Stimulated activated CD4-positive, alpha-beta T cell treated with anti-CD3 and anti-CD28 coated beads, Interleukin-15, amount 100 ng/mL, for 24 hours (primary cell): Measurements from ENCODE around the gene FOS.

Experiments
- DNase-seq: peaks from one replicate; pipeline ENCODE4 v3.0.0-alpha.2; 2020

Gene FOS

GRCh38 chr14:75252254-75252837 lies 26.3 kb upstream of the FOS start:
- no peak for DNase-seq

- no peak for DNase-seq
These were observed 24.2 kb upstream of the FOS start for GRCh38 chr14:75254381-75254822.

GRCh38 chr14:75254901-75255584 lies 23.6 kb upstream of the FOS start:
- DNase-seq: no peak

- no peak for DNase-seq
These were observed 20.4 kb upstream of the FOS start for GRCh38 chr14:75258079-75258802.

GRCh38 chr14:75258803-75259509 lies 19.7 kb upstream of the FOS start:
- peak; percentile 99 for DNase-seq

- no peak for DNase-seq
These were observed 19.1 kb upstream of the FOS start for GRCh38 chr14:75259510-75259855.

- no peak for DNase-seq
These were observed 18.4 kb upstream of the FOS start for GRCh38 chr14:75260025-75260763.

GRCh38 chr14:75261820-75262219 lies 16.8 kb upstream of the FOS start:
- no peak for DNase-seq

GRCh38 chr14:75262641-75263040 lies 16.0 kb upstream of the FOS start:
- no peak for DNase-seq

GRCh38 chr14:75264036-75264435 lies 14.6 kb upstream of the FOS start:
- no peak for DNase-seq

- DNase-seq: no peak
These were observed 11.4 kb upstream of the FOS start for GRCh38 chr14:75267141-75267721.

GRCh38 chr14:75268633-75269550 lies 9.7 kb upstream of the FOS start:
- no peak for DNase-seq

GRCh38 chr14:75271514-75271913 lies 7.1 kb upstream of the FOS start:
- DNase-seq: no peak

- DNase-seq: no peak
These were observed 5.2 kb upstream of the FOS start for GRCh38 chr14:75273272-75274049.

GRCh38 chr14:75274050-75274898 lies 4.4 kb upstream of the FOS start:
- no peak for DNase-seq

- no peak for DNase-seq
These were observed 3.6 kb upstream of the FOS start for GRCh38 chr14:75274899-75275569.

- DNase-seq: no peak
These were observed 3.0 kb upstream of the FOS start for GRCh38 chr14:75275598-75275997.

GRCh38 chr14:75277008-75277814 lies 1.4 kb upstream of the FOS start:
- peak; percentile 58 for DNase-seq
